CD14-positive monocyte (primary cell): ENCODE measurements around the gene DNAH14. TPM values are rescaled to one million over a fixed set of nuclear protein-coding genes. Genes with fewer than 3 reads are reported as not detected.

Experiments
- DNase-seq, 3 donors: peaks; one replicate each; pipeline ENCODE4 v3.0.0-alpha.2; 2011 to 2022
- H2AFZ ChIP-seq: 2 replicates; pipeline ENCODE4 v1.6.0; 2012; ENCODE audit warnings: mild to moderate bottlenecking, low read depth, low read length, inconsistent platforms; ENCODE audit not compliant: insufficient read depth, poor library complexity, severe bottlenecking
- H3K27ac ChIP-seq, 2 donors: 1 replicate in 1 of 2; 2 replicates in 1 of 2; pipeline ENCODE4 v1.5.1; 2012 to 2013; ENCODE audit warnings: low read length in 2 of 2, control low read depth in 1 of 2, inconsistent platforms in 1 of 2, low read depth in 1 of 2, mild to moderate bottlenecking in 1 of 2
- H3K27me3 ChIP-seq, 2 donors: one replicate each; pipeline versions ENCODE4 v1.6.0 to v1.6.1; 2011 to 2013; ENCODE audit warnings: low read length in 2 of 2; ENCODE audit not compliant: control insufficient read depth in 2 of 2, insufficient read depth in 2 of 2
- H3K36me3 ChIP-seq, 2 donors: replicated peaks in 1 of 2; 1 replicate in 1 of 2; 2 replicates in 1 of 2; pipeline versions ENCODE4 v1.5.1 to v1.6.1; 2012 to 2013; ENCODE audit warnings: low read length in 2 of 2, control low read depth in 1 of 2, inconsistent platforms in 1 of 2, mild to moderate bottlenecking in 1 of 2; ENCODE audit not compliant: insufficient read depth in 2 of 2, control insufficient read depth in 1 of 2
- H3K4me1 ChIP-seq, 2 donors: 1 replicate in 1 of 2; 2 replicates in 1 of 2; pipeline versions ENCODE4 v1.5.1 to v1.6.1; 2012 to 2013; ENCODE audit warnings: low read length in 2 of 2, control low read depth in 1 of 2, inconsistent platforms in 1 of 2, mild to moderate bottlenecking in 1 of 2, moderate library complexity in 1 of 2; ENCODE audit not compliant: insufficient read depth in 2 of 2, control insufficient read depth in 1 of 2
- H3K4me2 ChIP-seq: replicated peaks from 2 replicates; pipeline ENCODE3; 2012; ENCODE audit warnings: low read length, moderate library complexity, mild to moderate bottlenecking; ENCODE audit not compliant: poor library complexity, severe bottlenecking; ENCODE audit errors: extremely low read depth
- H3K4me3 ChIP-seq, 3 experiments: fragments of 200-600 bp in 1 of 3; sonication (generic) in 1 of 3; replicated peaks in 1 of 3; 1 replicate in 2 of 3; 2 replicates in 1 of 3; pipeline ENCODE4 v1.5.1; 2011 to 2013; ENCODE audit warnings: low read length in 3 of 3, mild to moderate bottlenecking in 3 of 3, control low read depth in 2 of 3, low read depth in 2 of 3, inconsistent platforms in 1 of 3, moderate library complexity in 1 of 3
- H3K79me2 ChIP-seq: 2 replicates; pipeline ENCODE4 v1.6.0; 2012; ENCODE audit warnings: mild to moderate bottlenecking, control low read depth, inconsistent platforms, low read length, moderate library complexity; ENCODE audit not compliant: insufficient read depth
- H3K9ac ChIP-seq: 2 replicates; pipeline ENCODE4 v1.6.0; 2017; ENCODE audit warnings: low read length, mild to moderate bottlenecking; ENCODE audit not compliant: insufficient read depth, poor library complexity, severe bottlenecking
- H3K9me3 ChIP-seq, 2 donors: replicated peaks in 1 of 2; 1 replicate in 1 of 2; 2 replicates in 1 of 2; pipeline versions ENCODE4 v1.5.1 to v1.6.1; 2012 to 2013; ENCODE audit warnings: low read length in 2 of 2, control low read depth in 1 of 2; ENCODE audit not compliant: control insufficient read depth in 1 of 2, insufficient read depth in 1 of 2
- H4K20me1 ChIP-seq: 2 replicates; pipeline ENCODE4 v1.6.0; 2012; ENCODE audit warnings: mild to moderate bottlenecking, low read length, control low read depth, moderate library complexity; ENCODE audit not compliant: insufficient read depth
- H3K27ac Mint-ChIP-seq, 7 donors: one replicate each; pipeline ENCODE4 v1.8.0; 2020; ENCODE audit warnings: mild to moderate bottlenecking in 7 of 7, mixed read lengths in 7 of 7, moderate library complexity in 6 of 7, inconsistent platforms in 2 of 7
- H3K27me3 Mint-ChIP-seq, 3 donors: one replicate each; pipeline ENCODE4 v1.8.0; 2021 to 2022; ENCODE audit warnings: low read depth in 3 of 3, mild to moderate bottlenecking in 3 of 3, mixed read lengths in 3 of 3, moderate library complexity in 3 of 3, inconsistent platforms in 1 of 3
- H3K36me3 Mint-ChIP-seq, 2 donors: one replicate each; pipeline ENCODE4 v1.8.0; 2020; ENCODE audit warnings: mixed read lengths in 2 of 2, inconsistent platforms in 1 of 2, mild to moderate bottlenecking in 1 of 2
- H3K4me1 Mint-ChIP-seq: one replicate; pipeline ENCODE4 v1.8.0; 2020; ENCODE audit warnings: mild to moderate bottlenecking, mixed read lengths
- H3K4me3 Mint-ChIP-seq, 2 donors: one replicate each; pipeline ENCODE4 v1.8.0; 2020; ENCODE audit warnings: mild to moderate bottlenecking in 2 of 2, mixed read lengths in 2 of 2, moderate library complexity in 1 of 2
- H3K9me3 Mint-ChIP-seq, 7 donors: one replicate each; pipeline ENCODE4 v1.8.0; 2020 to 2022; ENCODE audit warnings: mixed read lengths in 7 of 7, mild to moderate bottlenecking in 6 of 7, moderate library complexity in 6 of 7, inconsistent platforms in 2 of 7
- WGBS: methylation state at CpG from one replicate; pipeline ENCODE4 v1.1.5; 2013; ENCODE audit warnings: missing lambda C conversion rate; ENCODE audit not compliant: insufficient coverage; 5-methylcytosine and 5-hydroxymethylcytosine counted together
- intact Hi-C, 2 donors: fragments of 100-400 bp; cut with micrococcal nuclease; formaldehyde crosslinking; loops; one replicate each; pipeline versions ENCODE4 v1.15.0 to v1.15.1; 2023
- polyA plus RNA-seq, 3 donors: library from polyadenylated mRNA; depleted of rRNA in 1 of 3; unstranded in 2 of 3; stranded (reverse) in 1 of 3; fragments of 300-500 nt in 2 of 3; fragments of >200 nt in 1 of 3; fragmentation: Illumina TruSeq in 2 of 3; gene quantifications; 1 replicate in 2 of 3; 2 replicates in 1 of 3; pipeline ENCODE4 v1.2.3, GENCODE V29; 2012 to 2021
- TF ChIP-seq, protein P1 (sequence below): fragments of 200-600 bp; IDR thresholded peaks from one replicate; pipeline ENCODE4 v1.8.0; 2022; ENCODE audit warnings: antibody characterized with exemption, mild to moderate bottlenecking

Gene DNAH14
- polyA plus RNA-seq, 3 donors: 0.83 TPM; not detected in 2

DNA sequence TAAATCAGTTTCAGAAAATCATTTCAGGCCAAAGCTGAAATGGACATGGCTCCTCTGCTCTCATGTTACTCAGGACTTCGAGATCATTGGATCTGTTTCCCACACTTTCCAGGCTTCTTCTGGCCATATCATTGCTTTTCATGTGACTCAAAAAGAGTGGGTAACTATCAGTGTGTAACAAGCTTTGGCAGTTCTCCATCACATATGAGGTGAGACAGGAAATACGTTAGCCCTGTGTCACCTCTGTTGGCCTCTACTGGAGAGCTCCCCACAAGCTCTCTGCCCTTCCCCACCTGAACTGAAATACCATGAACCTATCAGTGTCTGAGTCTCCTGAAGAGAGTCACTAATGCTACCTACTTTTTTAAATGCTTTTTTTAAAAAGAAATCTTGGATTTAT, 370.1 kb downstream of the DNAH14 start:
- Mint-ChIP-seq H3K36me3 (no peaks in the 10 kb centered on the region), H3K9me3 (peaks cover 6 to 30% (median 11%) of the 10 kb centered on the region in 7 donors), H3K27ac (no peak overlapping the region), H3K4me3 (no peak overlapping the region), H3K4me1 (no peaks in the 10 kb centered on the region), H3K27me3 (no peaks in the 10 kb centered on the region)
- Histone ChIP-seq H4K20me1 (no peaks in the 10 kb centered on the region), H3K4me3 (no peak overlapping the region), H3K4me2 (no peak overlapping the region), H3K27me3 (no peaks in the 10 kb centered on the region), H3K9ac (no peak overlapping the region), H3K27ac (no peak overlapping the region), H3K4me1 (no peaks in the 10 kb centered on the region), H3K79me2 (no peaks in the 10 kb centered on the region), H3K9me3 (peaks cover 6 to 13% of the 10 kb centered on the region in 2 donors), H2AFZ (no peak overlapping the region), H3K36me3 (no peaks in the 10 kb centered on the region)
- TF ChIP-seq, protein P1, sequence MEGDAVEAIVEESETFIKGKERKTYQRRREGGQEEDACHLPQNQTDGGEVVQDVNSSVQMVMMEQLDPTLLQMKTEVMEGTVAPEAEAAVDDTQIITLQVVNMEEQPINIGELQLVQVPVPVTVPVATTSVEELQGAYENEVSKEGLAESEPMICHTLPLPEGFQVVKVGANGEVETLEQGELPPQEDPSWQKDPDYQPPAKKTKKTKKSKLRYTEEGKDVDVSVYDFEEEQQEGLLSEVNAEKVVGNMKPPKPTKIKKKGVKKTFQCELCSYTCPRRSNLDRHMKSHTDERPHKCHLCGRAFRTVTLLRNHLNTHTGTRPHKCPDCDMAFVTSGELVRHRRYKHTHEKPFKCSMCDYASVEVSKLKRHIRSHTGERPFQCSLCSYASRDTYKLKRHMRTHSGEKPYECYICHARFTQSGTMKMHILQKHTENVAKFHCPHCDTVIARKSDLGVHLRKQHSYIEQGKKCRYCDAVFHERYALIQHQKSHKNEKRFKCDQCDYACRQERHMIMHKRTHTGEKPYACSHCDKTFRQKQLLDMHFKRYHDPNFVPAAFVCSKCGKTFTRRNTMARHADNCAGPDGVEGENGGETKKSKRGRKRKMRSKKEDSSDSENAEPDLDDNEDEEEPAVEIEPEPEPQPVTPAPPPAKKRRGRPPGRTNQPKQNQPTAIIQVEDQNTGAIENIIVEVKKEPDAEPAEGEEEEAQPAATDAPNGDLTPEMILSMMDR: no peak
- intact Hi-C loops: no loop called here
- 86% methylated on average over 1 of the region's 2 CpGs for WGBS
- no peak for DNase-seq

DNA sequence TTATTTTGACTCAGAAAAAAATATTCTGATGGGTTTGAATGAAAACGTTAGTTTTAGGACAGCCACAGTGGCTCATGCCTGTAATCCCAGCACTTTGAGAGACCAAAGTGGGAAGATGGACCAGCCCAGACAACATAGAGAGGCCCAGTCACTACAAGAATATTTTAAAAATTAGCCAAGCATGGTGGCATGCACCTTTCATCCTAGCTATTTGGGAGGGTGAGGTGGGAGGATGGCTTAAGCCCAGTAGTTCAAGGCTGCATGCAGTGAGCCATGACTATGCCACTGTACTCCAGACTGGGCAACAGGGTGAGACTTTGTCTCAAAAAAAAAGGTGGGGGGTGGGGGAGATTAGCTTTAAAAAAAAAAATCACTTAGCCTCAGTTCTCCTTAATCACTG, 370.9 kb downstream of the DNAH14 start:
- peaks cover 6 to 12% of the 10 kb centered on the region in 2 donors for H3K9me3 ChIP-seq

More for the DNA sequence above, 370.9 kb downstream of the DNAH14 start:
- Mint-ChIP-seq H3K27me3 (peaks cover 0 to 3% (median 0%) of the 10 kb centered on the region in 3 donors), H3K9me3 (peaks cover 4 to 24% (median 8%) of the 10 kb centered on the region in 7 donors), H3K27ac (no peak overlapping the region), H3K4me1 (no peaks in the 10 kb centered on the region), H3K4me3 (no peak overlapping the region), H3K36me3 (no peaks in the 10 kb centered on the region)
- TF ChIP-seq, protein P1: no peak
- Histone ChIP-seq H3K79me2 (no peaks in the 10 kb centered on the region), H3K36me3 (no peaks in the 10 kb centered on the region), H3K4me2 (no peak overlapping the region), H3K27me3 (no peaks in the 10 kb centered on the region), H3K9ac (no peak overlapping the region), H3K4me1 (no peaks in the 10 kb centered on the region), H4K20me1 (no peaks in the 10 kb centered on the region), H3K27ac (no peak overlapping the region), H3K4me3 (no peak overlapping the region), H2AFZ (no peak overlapping the region)
- WGBS: 91% methylated on average over 1 of the region's 1 CpG
- no peak for DNase-seq
- intact Hi-C loops: no loop called here
